GM12878 (cell line): ENCODE data around the gene ADH7. TPM values are rescaled to one million over a fixed set of nuclear protein-coding genes. Genes with fewer than 3 reads are reported as not detected.

Source experiments
- ATAC-seq: fragments of 200-7000 bp; cut with Tn5 transposase; 3 replicates; pipeline ENCODE4 v1.9.1; 2020; ENCODE audit warnings: mild to moderate bottlenecking, moderate library complexity
- BruUV-seq: library from RNA; stranded (reverse); fragments of 400-500 nt; replicated peaks from 2 replicates; lab custom pipeline; 2021; lab: Mats Ljungman, UMichigan
- CTCF ChIA-PET: fragments of 300-600 bp; sonication (Branson Sonifier 250); formaldehyde crosslinking; extraction: SDS; loops from one replicate; lab custom pipeline; 2021; ENCODE audit warnings: inconsistent platforms; lab: Yijun Ruan, JAX
- POLR2A ChIA-PET: fragments of 350-600 bp; formaldehyde crosslinking; extraction: SDS; loops from one replicate; lab custom pipeline; 2021; ENCODE audit warnings: inconsistent platforms; lab: Charles Lee
- RAD21 ChIA-PET: fragments of 300-600 bp; sonication (Branson Sonifier 250); formaldehyde crosslinking; loops from one replicate; lab custom pipeline; 2023; ENCODE audit warnings: antibody characterized with exemption; ENCODE audit not compliant: unreplicated experiment; lab: Charles Lee
- SMC1A ChIA-PET: fragments of 300-600 bp; sonication (Branson Sonifier 250); formaldehyde crosslinking; loops from one replicate; lab custom pipeline; 2023; ENCODE audit not compliant: unreplicated experiment, uncharacterized antibody; lab: Charles Lee
- DNase-seq: peaks from one replicate; pipeline ENCODE4 v3.0.0-alpha.2; 2011; ENCODE audit warnings: low read depth, low spot score
- FAIRE-seq: peaks from 3 replicates; lab custom pipeline; 2011; peaks lifted over from hg19 to GRCh38; lab: Jason Lieb, UNC
- H2AFZ ChIP-seq: 2 replicates; pipeline ENCODE4 v1.6.0; 2011; ENCODE audit warnings: low read depth, low read length, control low read depth; ENCODE audit not compliant: control insufficient read depth
- H3K27ac ChIP-seq: 2 replicates; pipeline ENCODE4 v1.5.1; 2011; ENCODE audit warnings: control low read depth; ENCODE audit not compliant: control insufficient read depth, insufficient read depth
- H3K27me3 ChIP-seq, 2 experiments: replicated peaks in 1 of 2; 2 replicates each; pipeline versions ENCODE4 v1.6.0 to v1.6.1; 2011; ENCODE audit warnings: low read length in 1 of 2; ENCODE audit not compliant: control insufficient read depth in 2 of 2, insufficient read depth in 2 of 2
- H3K36me3 ChIP-seq, 2 experiments: 2 replicates each; pipeline ENCODE4 v1.5.1; 2011; ENCODE audit warnings: low read length in 1 of 2; ENCODE audit not compliant: control insufficient read depth in 2 of 2, insufficient read depth in 2 of 2
- H3K4me1 ChIP-seq: 2 replicates; pipeline ENCODE4 v1.6.1; 2011; ENCODE audit warnings: mild to moderate bottlenecking, low read length, moderate library complexity, mixed read lengths; ENCODE audit not compliant: control insufficient read depth, insufficient read depth
- H3K4me2 ChIP-seq: 2 replicates; pipeline ENCODE4 v1.6.0; 2011; ENCODE audit warnings: control low read depth; ENCODE audit not compliant: control insufficient read depth, insufficient read depth
- H3K4me3 ChIP-seq: fragments of 200-600 bp; sonication (generic); 2 replicates; pipeline ENCODE4 v1.5.1; 2016
- H3K79me2 ChIP-seq: 2 replicates; pipeline ENCODE4 v1.6.0; 2011; ENCODE audit warnings: low read length; ENCODE audit not compliant: control insufficient read depth, insufficient read depth
- H3K9ac ChIP-seq: 2 replicates; pipeline ENCODE4 v1.8.0; 2011; ENCODE audit warnings: low read length, control low read depth, mixed read lengths; ENCODE audit not compliant: control insufficient read depth, insufficient read depth
- H3K9me3 ChIP-seq: replicated peaks from 3 replicates; pipeline ENCODE4 v1.5.1; 2011; ENCODE audit warnings: mild to moderate bottlenecking, low read length; ENCODE audit not compliant: control insufficient read depth, insufficient read depth
- H4K20me1 ChIP-seq: 2 replicates; pipeline ENCODE4 v1.6.0; 2011; ENCODE audit not compliant: control insufficient read depth, insufficient read depth
- CHD4 ChIP-seq: fragments of 200-600 bp; sonication (generic); IDR thresholded peaks from 2 replicates; pipeline ENCODE4 v1.6.1; 2016; ENCODE audit warnings: mild to moderate bottlenecking
- EED ChIP-seq: sonication (generic); IDR thresholded peaks from 2 replicates; pipeline ENCODE4 v1.6.1; 2016; ENCODE audit warnings: antibody characterized with exemption, low read depth
- ELK1 ChIP-seq: IDR thresholded peaks from 2 replicates; pipeline ENCODE4 v1.6.1; 2012; ENCODE audit warnings: low read depth, low read length, improper control_type of control experiment
- ETV6 ChIP-seq, 2 experiments: fragments of 450-650 bp in 1 of 2; IDR thresholded peaks in 1 of 2; conservative IDR thresholded peaks in 1 of 2; 2 replicates each; pipeline ENCODE4 v1.6.1; 2014; ENCODE audit warnings: antibody characterized with exemption in 1 of 2, borderline replicate concordance in 1 of 2, low read depth in 1 of 2, mild to moderate bottlenecking in 1 of 2, moderate library complexity in 1 of 2
- NFIC ChIP-seq: IDR thresholded peaks from 2 replicates; pipeline ENCODE4 v1.6.1; 2012; ENCODE audit warnings: low read depth, mild to moderate bottlenecking, inconsistent platforms, low read length, moderate library complexity
- PAX8 ChIP-seq: fragments of 450-650 bp; IDR thresholded peaks from 2 replicates; pipeline ENCODE4 v1.6.1; 2017; ENCODE audit warnings: mild to moderate bottlenecking, moderate library complexity
- POU2F2 ChIP-seq: IDR thresholded peaks from 3 replicates; pipeline ENCODE4 v1.6.1; 2011; ENCODE audit warnings: low read depth, mild to moderate bottlenecking, low read length, borderline replicate concordance
- RFX5 ChIP-seq: IDR thresholded peaks from 2 replicates; pipeline ENCODE4 v1.6.1; 2011; ENCODE audit warnings: low read depth, low read length, improper control_type of control experiment
- SP1 ChIP-seq: IDR thresholded peaks from one replicate; pipeline ENCODE4 v1.6.1; 2011; ENCODE audit warnings: low read depth, low read length
- SREBF1 ChIP-seq: IDR thresholded peaks from 2 replicates; pipeline ENCODE4 v1.6.1; 2012; ENCODE audit warnings: mild to moderate bottlenecking, low read length
- TBL1XR1 ChIP-seq: IDR thresholded peaks from 2 replicates; pipeline ENCODE4 v1.6.1; 2012; ENCODE audit warnings: low read depth, low read length, improper control_type of control experiment
- YY1 ChIP-seq: IDR thresholded peaks from 2 replicates; pipeline ENCODE4 v1.6.1; 2011; ENCODE audit warnings: low read depth, mild to moderate bottlenecking, low read length
- ZBTB33 ChIP-seq: fragments of 450-650 bp; IDR thresholded peaks from 2 replicates; pipeline ENCODE4 v1.6.1; 2017; ENCODE audit warnings: mild to moderate bottlenecking
- ZSCAN29 ChIP-seq: fragments of 450-650 bp; IDR thresholded peaks from 2 replicates; pipeline ENCODE4 v1.6.1; 2017; ENCODE audit warnings: mild to moderate bottlenecking, moderate library complexity
- WGBS: methylation state at CpG from one replicate; pipeline ENCODE4 v1.1.6; 2016; ENCODE audit warnings: low lambda C conversion rate; ENCODE audit not compliant: insufficient replicate concordance, insufficient coverage; ENCODE audit errors: missing lambda C conversion rate; 5-methylcytosine and 5-hydroxymethylcytosine counted together
- in situ Hi-C: fragments of 300-500 bp; cut with MboI; formaldehyde crosslinking; loops from 9 replicates; pipeline ENCODE4 v1.14.3; 2018; ENCODE audit warnings: mixed read lengths
- intact Hi-C: fragments of 100-400 bp; cut with micrococcal nuclease; formaldehyde crosslinking; loops from one replicate; pipeline ENCODE4 v1.14.2; 2022; ENCODE audit not compliant: unreplicated experiment
- polyA plus RNA-seq, 11 experiments: library from polyadenylated mRNA; depleted of rRNA in 4 of 11; unstranded in 6 of 11; stranded (reverse) in 5 of 11; fragments of >200 nt; fragmentation: Nextera tagmentation in 4 of 11; fragmentation: Illumina TruSeq in 1 of 11; extraction: Ambion mirVana in 4 of 11; extraction: Trizol in 1 of 11; gene quantifications; 1 replicate in 1 of 11; 2 replicates in 10 of 11; pipeline versions ENCODE4 v1.2.1 to v1.2.3, GENCODE V29; 2011 to 2016; ENCODE audit warnings: inconsistent platforms in 2 of 11, missing spikeins in 2 of 11, low read depth in 1 of 11
- total RNA-seq, 4 experiments: library from RNA; depleted of rRNA in 3 of 4; stranded (reverse); fragments of >200 nt in 3 of 4; fragmentation: Illumina TruSeq in 1 of 4; extraction: Trizol in 1 of 4; gene quantifications; 2 replicates each; pipeline versions ENCODE4 v1.2.1 to v1.2.3, GENCODE V29; 2013 to 2021

Gene ADH7
- total and polyA plus RNA-seq, 10 of the 15 experiments (the other 5 are each of a cell fraction or from before 2014, with no cell fraction given): not detected

- Histone ChIP-seq H3K4me1 (no peaks in the 10 kb centered on the region), H3K9me3 (no peaks in the 10 kb centered on the region; the same call in 2 of the 3 replicates), H3K9ac (no peak overlapping the region), H2AFZ (no peak overlapping the region), H3K79me2 (no peaks in the 10 kb centered on the region), H3K4me2 (no peak overlapping the region), H3K27ac (no peak overlapping the region), H3K36me3 (no peaks in the 10 kb centered on the region), H3K27me3 (no peaks in the 10 kb centered on the region), H4K20me1 (no peaks in the 10 kb centered on the region), H3K4me3 (no peak overlapping the region)
- RAD21 ChIA-PET: no interaction called here
- TF ChIP-seq TBL1XR1: no peak
- WGBS: 0% methylated on average over 5 of the region's 5 CpGs
- no TSS peak for BruUV-seq
- no peak for ATAC-seq
- CTCF ChIA-PET: interaction anchor here (2.3 kb wide), 1 partner anchor 45 kb away, joined by 7 read pairs; no protein-coding TSS in a partner anchor
- DNase-seq: no peak
- SMC1A ChIA-PET: interaction anchor here (0.8 to 1.5 kb wide), 4 partner anchors 9 to 404 kb away, joined by 3 to 7 read pairs (median 3); no protein-coding TSS in a partner anchor
- intact Hi-C loops (loop anchor here (5.0 kb wide), 1 partner anchor 462 kb away; the partner anchor contains the start of gene METAP1), in situ Hi-C loops (loop anchor here (10.0 kb wide), 1 partner anchor 335 kb away; no protein-coding TSS in a partner anchor)
- FAIRE-seq: no peak
- POLR2A ChIA-PET: no interaction called here
These were observed 24.5 kb upstream of the ADH7 start for GRCh38 chr4:99459546-99460042.

- CTCF ChIA-PET: interaction anchor here (2.3 kb wide), 1 partner anchor 45 kb away, joined by 7 read pairs; no protein-coding TSS in a partner anchor
- in situ Hi-C loops: no loop called here
- H3K4me3 ChIP-seq: no peak overlapping the region
- no peaks in the 10 kb centered on the region; the same call in 2 of the 3 replicates for H3K9me3 ChIP-seq
- H3K27ac ChIP-seq: no peak overlapping the region
- BruUV-seq: no TSS peak
- SMC1A ChIA-PET: interaction anchor here (0.6 to 1.5 kb wide), 6 partner anchors 10 to 403 kb away, joined by 3 to 7 read pairs (median 4); no protein-coding TSS in a partner anchor
- H3K79me2 ChIP-seq: no peaks in the 10 kb centered on the region
- no peak overlapping the region for H3K9ac ChIP-seq
- POLR2A ChIA-PET: no interaction called here
- no peak overlapping the region for H2AFZ ChIP-seq
- no peak for FAIRE-seq
- ATAC-seq: no peak
- no peaks in the 10 kb centered on the region for H4K20me1 ChIP-seq
- no peak for DNase-seq
- RAD21 ChIA-PET: no interaction called here
- 53% methylated on average over 6 of the region's 6 CpGs for WGBS
- H3K36me3 ChIP-seq: no peaks in the 10 kb centered on the region
- no peak overlapping the region for H3K4me2 ChIP-seq
- no peaks in the 10 kb centered on the region for H3K4me1 ChIP-seq
- no peaks in the 10 kb centered on the region for H3K27me3 ChIP-seq
- intact Hi-C loops: no loop called here
- TF ChIP-seq CHD4 (no peak), ETV6 (conservative IDR thresholded peaks at IDR 0.05 in 1 of 2, IDR thresholded peaks at IDR 0.05 in 1 of 2; ENCODE audit: borderline replicate concordance in 1 of 2, low read depth in 1 of 2) (no peak), ZSCAN29 (no peak), ZBTB33 (no peak), NFIC (no peak), POU2F2 (no peak), SREBF1 (no peak), PAX8 (no peak), RFX5 (no peak), SP1 (no peak), EED (no peak), ELK1 (no peak), YY1 (no peak)
These were observed 23.8 kb upstream of the ADH7 start for GRCh38 chr4:99458911-99459447.
